ENCODE results near the gene DHCR24.

The DHCR24 gene

GRCh38 chr1:54904476-54905048, 17.6 kb upstream of the DHCR24 start:
- TF ChIP-seq CTCF (IDR thresholded peaks at IDR 0.05; ENCODE audit: low read depth, low read length, missing control alignments): no peak
- no peak for DNase-seq (ENCODE audit: low read depth)

GRCh38 chr1:54894271-54894670, 7.3 kb upstream of the DHCR24 start:
- no peak overlapping the region for H3K4me3 ChIP-seq (ENCODE audit: low read depth, low read length)
- no peak for DNase-seq (ENCODE audit: low read depth)
- TF ChIP-seq CTCF (IDR thresholded peaks at IDR 0.05; ENCODE audit: low read depth, low read length, missing control alignments): no peak

More at GRCh38 chr1:54904476-54905048, 17.6 kb upstream of the DHCR24 start:
- no peak overlapping the region for H3K4me3 ChIP-seq (ENCODE audit: low read depth, low read length)

GRCh38 chr1:54892586-54892985, 5.6 kb upstream of the DHCR24 start:
- no peak for TF ChIP-seq CTCF (IDR thresholded peaks at IDR 0.05; ENCODE audit: low read depth, low read length, missing control alignments)
- DNase-seq (ENCODE audit: low read depth): no peak

GRCh38 chr1:54889132-54889725, 2.2 kb upstream of the DHCR24 start:
- DNase-seq (ENCODE audit: low read depth): no peak
- TF ChIP-seq CTCF (IDR thresholded peaks at IDR 0.05; ENCODE audit: low read depth, low read length, missing control alignments): no peak
- H3K4me3 ChIP-seq (ENCODE audit: low read depth, low read length): no peak overlapping the region

More at GRCh38 chr1:54892586-54892985, 5.6 kb upstream of the DHCR24 start:
- no peak overlapping the region for H3K4me3 ChIP-seq (ENCODE audit: low read depth, low read length)

- no peak for TF ChIP-seq CTCF (IDR thresholded peaks at IDR 0.05; ENCODE audit: low read depth, low read length, missing control alignments)
- DNase-seq (ENCODE audit: low read depth): no peak
- peak overlapping the region; percentile 79 for H3K4me3 ChIP-seq (ENCODE audit: low read depth, low read length)
Observed at GRCh38 chr1:54888080-54888733, 1.2 kb upstream of the DHCR24 start.

- H3K4me3 ChIP-seq (ENCODE audit: low read depth, low read length): peak overlapping the region; percentile 79
- TF ChIP-seq CTCF (IDR thresholded peaks at IDR 0.05; ENCODE audit: low read depth, low read length, missing control alignments): no peak
- DNase-seq (ENCODE audit: low read depth): no peak
Observed at GRCh38 chr1:54887665-54888071, 673 bp upstream of the DHCR24 start.
